Stimulated activated naive CD8-positive, alpha-beta T cell treated with anti-CD3 and anti-CD28 coated beads, Interleukin-15, Interleukin-2, amounts not matched to agents 100 U/mL and 50 U/mL, for 24 hours (primary cell): ENCODE data around the gene HARBI1.
"Not testable (repeated sequence)": the region's sequence is repeated elsewhere in the genome, so short reads cannot be mapped to it uniquely, and the experiment has no call there.

Experiments used
- ATAC-seq: fragments of 150-1000 bp; cut with Tn5 transposase; one replicate; pipeline ENCODE4 v1.10.0; 2021
- DNase-seq: peaks from one replicate; pipeline ENCODE4 v3.0.0; 2021

Gene HARBI1

GRCh38 chr11:46597155-46597554 is 19.9 kb downstream of the HARBI1 start:
- DNase-seq (no peak), ATAC-seq (no peak)

GRCh38 chr11:46594785-46595184 is 22.2 kb downstream of the HARBI1 start:
- DNase-seq (no peak), ATAC-seq (no peak)

- no peak for DNase-seq
- no peak for ATAC-seq
These were observed 22.7 kb downstream of the HARBI1 start for GRCh38 chr11:46594374-46594700.

- ATAC-seq = peak; percentile 96
- DNase-seq = peak; percentile 82
These were observed 23.3 kb downstream of the HARBI1 start, which contains the start of gene AMBRA1 for GRCh38 chr11:46593550-46594373. TSS of gene AMBRA1 (minus strand) at chr11:46594023. CDS start at chr11:46548380, 45,643 bp downstream.

GRCh38 chr11:46590740-46591605 is 26.1 kb downstream of the HARBI1 start:
- no peak for DNase-seq
- no peak for ATAC-seq

- no peak for DNase-seq
- no peak for ATAC-seq
These were observed 28.1 kb downstream of the HARBI1 start for GRCh38 chr11:46588915-46589314.

GRCh38 chr11:46588131-46588530 is 28.9 kb downstream of the HARBI1 start:
- ATAC-seq (no peak), DNase-seq (no peak)

GRCh38 chr11:46583513-46583912 is 33.5 kb downstream of the HARBI1 start:
- not testable (repeated sequence) for DNase-seq, ATAC-seq

- DNase-seq (no peak), ATAC-seq (no peak)
These were observed 34.4 kb downstream of the HARBI1 start for GRCh38 chr11:46582588-46582987.

- ATAC-seq (no peak), DNase-seq (no peak)
These were observed 40.0 kb downstream of the HARBI1 start for GRCh38 chr11:46577058-46577457.

GRCh38 chr11:46574656-46575055 is 42.4 kb downstream of the HARBI1 start:
- ATAC-seq (no peak), DNase-seq (no peak)

- ATAC-seq (no peak), DNase-seq (no peak)
These were observed 46.1 kb downstream of the HARBI1 start for GRCh38 chr11:46570790-46571398.

GRCh38 chr11:46565232-46565840 is 51.7 kb downstream of the HARBI1 start:
- DNase-seq (no peak), ATAC-seq (no peak)

GRCh38 chr11:46564459-46564858 is 52.6 kb downstream of the HARBI1 start:
- DNase-seq = no peak
- ATAC-seq = peak; percentile 88

GRCh38 chr11:46562527-46562926 is 54.5 kb downstream of the HARBI1 start:
- ATAC-seq = no peak
- DNase-seq = no peak

GRCh38 chr11:46560300-46560991 is 56.6 kb downstream of the HARBI1 start:
- DNase-seq (peak; percentile 11), ATAC-seq (peak; percentile 62)

GRCh38 chr11:46559815-46560214 is 57.2 kb downstream of the HARBI1 start:
- no peak for ATAC-seq
- no peak for DNase-seq

GRCh38 chr11:46557684-46558151 is 59.3 kb downstream of the HARBI1 start:
- no peak for ATAC-seq

GRCh38 chr11:46555267-46556054 is 61.6 kb downstream of the HARBI1 start:
- ATAC-seq (peak; percentile 59), DNase-seq (no peak)

More at GRCh38 chr11:46557684-46558151, 59.3 kb downstream of the HARBI1 start:
- no peak for DNase-seq
